Measurements from ENCODE around the gene SPTAN1. TPM values are rescaled to one million over a fixed set of nuclear protein-coding genes. Genes with fewer than 3 reads are reported as not detected.
"Not testable (repeated sequence)": the region's sequence is repeated elsewhere in the genome, so short reads cannot be mapped to it uniquely, and the experiment has no call there.

The SPTAN1 gene
- total RNA-seq, 2 experiments from 2014 or later = 338 to 383 TPM

DNA sequence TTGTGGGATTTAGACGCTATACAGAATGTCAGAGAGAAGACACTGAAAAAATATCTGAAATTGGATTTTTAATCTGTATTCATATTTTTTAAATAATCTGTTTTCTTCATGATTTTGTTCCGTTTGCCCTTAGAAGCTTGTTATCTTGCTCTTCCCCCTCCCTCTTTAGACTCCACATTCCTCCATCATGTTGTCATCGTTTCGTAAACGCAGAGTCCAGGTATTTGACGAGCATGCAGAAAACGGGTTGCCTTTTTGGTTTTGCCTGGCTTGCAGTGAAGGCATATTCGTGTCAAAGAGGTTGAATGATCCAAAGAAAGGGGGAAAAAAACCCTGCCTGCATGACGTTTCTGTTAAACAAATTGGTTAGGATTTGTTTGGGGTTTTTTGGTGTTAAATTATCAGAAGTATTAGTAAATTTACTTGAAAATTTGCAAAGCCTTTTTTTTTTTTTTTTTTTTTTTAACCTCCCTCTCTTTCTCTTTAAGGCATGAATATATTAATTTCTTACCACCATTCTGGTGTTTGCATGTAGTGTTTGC is 2.9 kb downstream of the SPTAN1 start:
- H3K36me3 Mint-ChIP-seq (ENCODE audit: low read depth) = peaks cover 6% of the 10 kb centered on the region
- ChIA-PET POLR2A (no interaction called here), CTCF (no interaction called here)

DNA sequence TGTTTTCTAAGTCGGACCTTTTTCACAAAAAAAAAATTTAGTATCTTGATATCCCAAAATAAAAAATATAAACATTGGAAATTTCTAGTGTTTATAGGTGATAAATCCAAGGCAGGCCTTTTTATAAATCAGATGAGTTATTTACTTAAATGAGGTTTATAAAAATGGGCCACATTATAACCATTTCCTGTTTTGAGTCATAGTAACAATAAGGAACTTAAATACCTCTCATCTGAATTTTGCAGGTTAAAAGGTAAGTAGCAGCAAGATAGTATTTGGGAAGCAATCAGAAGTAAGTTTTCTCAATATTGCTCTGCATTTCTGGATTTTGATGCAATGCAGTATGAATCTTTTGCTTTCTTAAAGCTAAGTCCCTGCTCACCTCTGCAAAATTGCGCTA is 3.9 kb downstream of the SPTAN1 start:
- Mint-ChIP-seq H3K9me3 (no peaks in the 10 kb centered on the region), H3K36me3 (ENCODE audit: low read depth) (peaks cover 6% of the 10 kb centered on the region), H3K4me3 (no peak overlapping the region), H3K27ac (no peak overlapping the region), H3K27me3 (no peaks in the 10 kb centered on the region), H3K4me1 (peaks cover 36% of the 10 kb centered on the region)
- ChIA-PET POLR2A (no interaction called here), CTCF (interaction anchor here (0.7 kb wide), 1 partner anchor 215 kb away, joined by 3 read pairs; no protein-coding TSS in a partner anchor)
- DNase-seq = no peak

More for the DNA sequence above, 2.9 kb downstream of the SPTAN1 start:
- Mint-ChIP-seq H3K4me3 (no peak overlapping the region), H3K27ac (no peak overlapping the region), H3K4me1 (peaks cover 47% of the 10 kb centered on the region), H3K9me3 (no peaks in the 10 kb centered on the region), H3K27me3 (no peaks in the 10 kb centered on the region)
- DNase-seq = no peak

DNA sequence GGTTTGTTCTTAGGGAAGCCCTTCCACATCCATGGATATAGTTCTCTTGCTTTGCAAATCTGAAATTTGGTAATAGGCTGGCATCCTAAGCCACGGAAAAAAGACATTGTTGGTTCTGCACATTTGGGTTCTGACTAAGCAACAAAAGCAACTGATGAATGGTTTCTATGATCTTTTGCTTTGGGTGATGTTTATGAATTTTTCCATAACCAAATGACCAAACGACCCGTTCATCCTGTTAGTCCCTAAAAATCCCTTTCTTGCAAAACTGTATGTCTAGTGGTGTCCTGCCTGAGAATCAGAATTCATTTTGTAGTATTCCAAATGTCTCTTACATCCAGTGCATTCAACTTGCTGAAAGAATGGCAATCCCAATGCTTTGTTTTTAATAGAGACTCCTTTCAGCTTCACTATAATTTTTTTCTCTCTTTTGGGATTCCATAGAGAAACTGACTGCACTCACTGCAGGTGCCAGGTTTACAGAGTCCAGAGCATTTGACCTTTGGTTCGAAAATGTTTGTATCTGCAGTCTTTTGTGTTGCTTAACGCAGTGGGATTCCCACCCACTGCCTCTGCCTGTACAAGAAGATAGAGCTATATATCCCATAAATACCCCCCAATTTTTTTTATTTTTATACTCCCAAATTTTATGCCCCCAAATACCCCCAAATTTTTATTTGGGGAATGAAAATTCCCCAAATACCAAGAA is 4.7 kb downstream of the SPTAN1 start:
- H3K4me1 Mint-ChIP-seq = peaks cover 31% of the 10 kb centered on the region
- CTCF ChIA-PET = interaction anchor here (0.7 kb wide), 1 partner anchor 216 kb away, joined by 3 read pairs; no protein-coding TSS in a partner anchor
- H3K9me3 Mint-ChIP-seq = no peaks in the 10 kb centered on the region
- no peak overlapping the region for H3K4me3 Mint-ChIP-seq
- DNase-seq = no peak
- no peak overlapping the region for H3K27ac Mint-ChIP-seq
- POLR2A ChIA-PET = no interaction called here
- peaks cover 8% of the 10 kb centered on the region for H3K36me3 Mint-ChIP-seq (ENCODE audit: low read depth)
- no peaks in the 10 kb centered on the region for H3K27me3 Mint-ChIP-seq

DNA sequence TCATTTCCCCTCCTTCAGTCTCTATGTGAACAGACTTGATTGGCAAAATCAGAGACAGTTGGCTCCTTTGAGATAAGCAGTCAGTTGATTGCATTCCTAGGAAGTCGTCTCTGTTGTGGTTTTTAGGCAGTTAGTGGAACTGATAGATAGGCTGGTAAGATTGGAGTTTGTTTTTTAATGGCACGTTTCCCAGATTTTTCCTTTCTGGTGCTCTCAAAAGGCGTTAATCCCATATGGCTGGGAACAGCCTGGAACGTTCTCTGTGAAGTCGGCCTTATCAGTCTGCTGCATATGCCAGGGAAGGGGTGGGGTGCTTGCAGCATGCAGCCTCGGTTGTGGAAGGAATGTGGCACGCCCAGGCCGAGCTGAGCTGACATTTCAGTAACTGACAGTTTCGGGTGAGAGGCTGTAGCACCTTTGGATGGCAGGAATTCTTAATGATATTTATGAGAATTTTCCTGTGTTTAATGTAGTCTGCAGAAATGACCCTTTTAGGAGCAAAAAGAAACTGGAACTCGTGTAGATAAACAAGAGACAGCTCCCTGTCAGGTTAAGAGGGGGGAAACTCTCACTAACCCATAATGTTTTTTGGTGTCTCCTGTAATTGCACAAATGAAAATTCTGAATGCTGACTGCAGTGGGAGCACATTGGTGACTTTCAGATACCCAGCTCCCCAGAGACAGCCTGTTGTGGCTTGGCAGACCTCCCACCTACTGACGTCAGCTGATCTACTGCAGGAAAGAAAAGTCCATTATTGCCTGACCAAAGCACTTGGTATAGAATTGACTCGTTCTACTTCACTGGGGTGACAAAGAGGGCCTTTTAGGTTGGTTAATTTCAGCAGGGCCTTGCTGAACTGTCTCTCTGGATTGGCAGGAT is 6.3 kb downstream of the SPTAN1 start:
- no peak overlapping the region for H3K4me3 Mint-ChIP-seq
- H3K27ac Mint-ChIP-seq = peak overlapping the region; percentile 60
- H3K9me3 Mint-ChIP-seq = no peaks in the 10 kb centered on the region
- ChIA-PET CTCF (interaction anchor here (0.6 to 1.5 kb wide), 4 partner anchors 47 to 357 kb away, joined by 3 read pairs; no protein-coding TSS in a partner anchor), POLR2A (no interaction called here)
- H3K36me3 Mint-ChIP-seq (ENCODE audit: low read depth) = peaks cover 8% of the 10 kb centered on the region
- H3K4me1 Mint-ChIP-seq = peaks cover 33% of the 10 kb centered on the region
- H3K27me3 Mint-ChIP-seq = no peaks in the 10 kb centered on the region
- peak; percentile 25 for DNase-seq

- POLR2A ChIA-PET = no interaction called here
- CTCF ChIA-PET = interaction anchor here (1.0 kb wide), 1 partner anchor 154 kb away, joined by 3 read pairs; no protein-coding TSS in a partner anchor
- Mint-ChIP-seq H3K27me3 (no peaks in the 10 kb centered on the region), H3K4me1 (peaks cover 11% of the 10 kb centered on the region), H3K4me3 (no peak overlapping the region), H3K36me3 (ENCODE audit: low read depth) (peaks cover 38% of the 10 kb centered on the region), H3K27ac (no peak overlapping the region), H3K9me3 (no peaks in the 10 kb centered on the region)
- DNase-seq = no peak
Measured at GRCh38 chr9:128565578-128565977, 13.2 kb downstream of the SPTAN1 start.

DNA sequence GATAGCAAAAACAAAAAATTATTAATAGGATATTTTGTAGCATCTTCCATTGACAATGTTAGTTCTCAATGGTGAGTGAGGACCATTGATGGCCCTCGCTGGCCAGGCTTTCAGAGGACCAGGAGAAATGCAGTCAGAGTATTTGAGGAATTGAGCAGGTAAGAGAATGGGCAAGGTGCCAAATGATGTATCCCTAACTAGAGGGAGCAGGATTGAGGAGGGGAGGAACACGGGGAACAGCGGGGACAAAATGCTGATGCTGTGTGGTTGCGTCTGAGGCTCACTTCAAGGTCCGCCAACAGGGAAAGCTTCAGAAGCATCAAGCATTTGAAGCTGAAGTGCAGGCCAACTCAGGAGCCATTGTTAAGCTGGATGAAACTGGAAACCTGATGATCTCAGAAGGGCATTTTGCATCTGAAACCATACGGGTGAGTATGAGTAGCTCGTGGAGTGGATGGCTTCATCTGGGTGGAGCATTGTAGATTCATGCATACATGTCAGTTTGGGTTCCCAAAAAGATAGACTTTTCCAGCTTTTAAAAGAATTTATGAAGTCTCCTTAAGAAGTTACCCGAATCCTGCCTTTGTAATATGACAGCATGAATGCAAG is 16.2 kb downstream of the SPTAN1 start:
- no peak for DNase-seq
- H3K4me1 Mint-ChIP-seq = peaks cover 12% of the 10 kb centered on the region
- no peaks in the 10 kb centered on the region for H3K27me3 Mint-ChIP-seq
- POLR2A ChIA-PET = no interaction called here
- H3K36me3 Mint-ChIP-seq (ENCODE audit: low read depth) = peaks cover 43% of the 10 kb centered on the region
- no peak overlapping the region for H3K27ac Mint-ChIP-seq
- no peaks in the 10 kb centered on the region for H3K9me3 Mint-ChIP-seq
- CTCF ChIA-PET = interaction anchor here (0.6 kb wide), 1 partner anchor 108 kb away, joined by 3 read pairs; no protein-coding TSS in a partner anchor
- H3K4me3 Mint-ChIP-seq = no peak overlapping the region

GRCh38 chr9:128575469-128575868 is 23.1 kb downstream of the SPTAN1 start:
- Mint-ChIP-seq H3K4me3 (no peak overlapping the region), H3K27ac (peak overlapping the region; percentile 72), H3K9me3 (no peaks in the 10 kb centered on the region), H3K4me1 (peaks cover 12% of the 10 kb centered on the region), H3K27me3 (no peaks in the 10 kb centered on the region), H3K36me3 (ENCODE audit: low read depth) (peaks cover 62% of the 10 kb centered on the region)
- POLR2A ChIA-PET = no interaction called here
- CTCF ChIA-PET = interaction anchor here (0.6 to 1.2 kb wide), 2 partner anchors 18 to 71 kb away, joined by 3 to 4 read pairs; no protein-coding TSS in a partner anchor
- DNase-seq = no peak

DNA sequence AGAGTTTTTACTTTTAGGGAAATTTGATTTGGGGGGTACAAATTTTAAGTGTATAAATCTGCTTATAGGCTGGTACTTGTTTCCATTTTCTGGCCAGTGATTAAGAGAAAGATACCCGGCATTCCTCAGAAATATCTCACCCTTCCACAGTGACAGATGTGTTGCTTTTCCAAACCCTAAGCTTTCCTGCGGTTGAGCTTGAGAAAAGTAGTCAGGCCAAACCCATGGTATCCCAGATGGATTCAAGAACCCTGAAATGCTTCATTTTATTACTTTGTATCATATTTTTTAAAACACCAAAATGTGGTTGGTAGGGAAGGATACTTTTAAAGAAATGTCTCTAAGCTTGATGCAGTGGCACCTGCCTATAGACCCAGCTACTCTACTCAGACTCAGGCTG is 23.5 kb downstream of the SPTAN1 start:
- ChIA-PET CTCF (interaction anchor here (0.6 to 1.2 kb wide), 2 partner anchors 18 to 71 kb away, joined by 3 to 4 read pairs; no protein-coding TSS in a partner anchor), POLR2A (no interaction called here)
- H3K9me3 Mint-ChIP-seq = no peaks in the 10 kb centered on the region
- H3K4me1 Mint-ChIP-seq = peaks cover 12% of the 10 kb centered on the region
- H3K27ac Mint-ChIP-seq = peak overlapping the region; percentile 41
- DNase-seq = no peak
- H3K4me3 Mint-ChIP-seq = no peak overlapping the region
- no peaks in the 10 kb centered on the region for H3K27me3 Mint-ChIP-seq
- H3K36me3 Mint-ChIP-seq (ENCODE audit: low read depth) = peaks cover 66% of the 10 kb centered on the region

GRCh38 chr9:128577206-128577605 is 24.8 kb downstream of the SPTAN1 start:
- no peaks in the 10 kb centered on the region for H3K9me3 Mint-ChIP-seq
- ChIA-PET POLR2A (no interaction called here), CTCF (interaction anchor here (1.6 kb wide), 1 partner anchor 30 kb away, joined by 3 read pairs; no protein-coding TSS in a partner anchor)
- H3K4me1 Mint-ChIP-seq = peaks cover 10% of the 10 kb centered on the region
- no peaks in the 10 kb centered on the region for H3K27me3 Mint-ChIP-seq
- peaks cover 76% of the 10 kb centered on the region for H3K36me3 Mint-ChIP-seq (ENCODE audit: low read depth)
- H3K27ac Mint-ChIP-seq = no peak overlapping the region
- DNase-seq = no peak
- H3K4me3 Mint-ChIP-seq = no peak overlapping the region

GRCh38 chr9:128579194-128579593 is 26.8 kb downstream of the SPTAN1 start:
- H3K9me3 Mint-ChIP-seq = no peaks in the 10 kb centered on the region
- no peak for DNase-seq
- H3K4me3 Mint-ChIP-seq = no peak overlapping the region
- H3K4me1 Mint-ChIP-seq = peaks cover 7% of the 10 kb centered on the region
- CTCF ChIA-PET = interaction anchor here (0.9 to 1.9 kb wide), 3 partner anchors 25 to 239 kb away, joined by 4 read pairs; partner anchors contain the start of genes ENDOG and SPTAN1
- H3K27ac Mint-ChIP-seq = no peak overlapping the region
- no peaks in the 10 kb centered on the region for H3K27me3 Mint-ChIP-seq
- peaks cover 82% of the 10 kb centered on the region for H3K36me3 Mint-ChIP-seq (ENCODE audit: low read depth)
- POLR2A ChIA-PET = no interaction called here

GRCh38 chr9:128580731-128581130 is 28.3 kb downstream of the SPTAN1 start:
- ChIA-PET CTCF (interaction anchor here (0.5 kb wide), 1 partner anchor 9 kb away, joined by 3 read pairs; no protein-coding TSS in a partner anchor), POLR2A (no interaction called here)
- H3K4me3 Mint-ChIP-seq = no peak overlapping the region
- H3K4me1 Mint-ChIP-seq = peaks cover 2% of the 10 kb centered on the region
- H3K9me3 Mint-ChIP-seq = no peaks in the 10 kb centered on the region
- peaks cover 83% of the 10 kb centered on the region for H3K36me3 Mint-ChIP-seq (ENCODE audit: low read depth)
- no peaks in the 10 kb centered on the region for H3K27me3 Mint-ChIP-seq
- DNase-seq = no peak
- H3K27ac Mint-ChIP-seq = peak overlapping the region; percentile 41

- H3K4me3 Mint-ChIP-seq, H3K27me3 Mint-ChIP-seq, DNase-seq, H3K9me3 Mint-ChIP-seq: not testable (repeated sequence)
- ChIA-PET POLR2A (interaction anchor here (0.6 kb wide), 1 partner anchor 458 kb away, joined by 3 read pairs; no protein-coding TSS in a partner anchor), CTCF (interaction anchor here (0.9 kb wide), 1 partner anchor 18 kb away, joined by 5 read pairs; no protein-coding TSS in a partner anchor)
- H3K4me1 Mint-ChIP-seq = peaks cover 24% of the 10 kb centered on the region
- H3K27ac Mint-ChIP-seq = peak overlapping the region; percentile 25
- peaks cover 78% of the 10 kb centered on the region for H3K36me3 Mint-ChIP-seq (ENCODE audit: low read depth)
Measured at GRCh38 chr9:128585155-128585554, 32.8 kb downstream of the SPTAN1 start.

Measured in activated CD4-positive, alpha-beta T cell treated with anti-CD3 and anti-CD28 coated beads, Interleukin-2, amount 10 ng/mL, durations not matched to agents 7 days and 5 days (primary cell).